K562 (cell line): ENCODE data around the gene SMIM41.

ENCODE experiments used
- CBFA2T3 ChIP-seq: fragments of 450-650 bp; IDR thresholded peaks from 2 replicates; pipeline ENCODE4 v1.6.1; 2017
- CC2D1A ChIP-seq: fragments of 450-650 bp; IDR thresholded peaks from 2 replicates; pipeline ENCODE4 v1.6.1; 2017; ENCODE audit warnings: mild to moderate bottlenecking
- EP300 ChIP-seq: IDR thresholded peaks from 2 replicates; pipeline ENCODE4 v1.6.1; 2012; ENCODE audit warnings: low read length, improper control_type of control experiment
- GABPA ChIP-seq: fragments of 200-800 bp; sonication (Bioruptor generic); conservative IDR thresholded peaks from 2 replicates; pipeline ENCODE4 v1.6.1; 2016; ENCODE audit warnings: low read depth, missing genetic modification characterization, missing compliant biosample characterization
- GATA2 ChIP-seq: sonication (generic); formaldehyde crosslinking; IDR thresholded peaks from 2 replicates; pipeline ENCODE4 v1.4.0; 2020; ENCODE audit warnings: mild to moderate bottlenecking, missing genetic modification reagents
- JUND ChIP-seq, 2 experiments: IDR thresholded peaks; 2 replicates in 1 of 2; 3 replicates in 1 of 2; pipeline ENCODE4 v1.6.1; 2011; ENCODE audit warnings: borderline replicate concordance in 2 of 2, low read depth in 2 of 2, low read length in 2 of 2, improper control_type of control experiment in 1 of 2, missing biosample characterization in 1 of 2, missing genetic modification characterization in 1 of 2, missing genetic modification reagents in 1 of 2
- MXD1 ChIP-seq: fragments of 250-450 bp; sonication (Bioruptor Pico); IDR thresholded peaks from 2 replicates; pipeline ENCODE4 v1.8.0; 2021; ENCODE audit warnings: borderline replicate concordance, mild to moderate bottlenecking, moderate library complexity; ENCODE audit not compliant: poor library complexity, severe bottlenecking
- REST ChIP-seq, 2 experiments: fragments of 450-650 bp; formaldehyde crosslinking in 1 of 2; IDR thresholded peaks; 2 replicates each; pipeline versions ENCODE4 v1.4.0 to v1.6.1; 2014 to 2020; ENCODE audit warnings: mild to moderate bottlenecking in 2 of 2, borderline replicate concordance in 1 of 2, low read depth in 1 of 2
- ZFP36 ChIP-seq: fragments of 150-350 bp; IDR thresholded peaks from 2 replicates; pipeline ENCODE4 v1.6.1; 2018; ENCODE audit warnings: low read length, low read depth; ENCODE audit not compliant: partially characterized antibody
- TF ChIP-seq, protein P1 (sequence below), 3 experiments: IDR thresholded peaks in 2 of 3; conservative IDR thresholded peaks in 1 of 3; 2 replicates each; pipeline ENCODE4 v1.5.1; 2011 to 2012; ENCODE audit warnings: low read length in 3 of 3, mild to moderate bottlenecking in 3 of 3, control low read depth in 2 of 3, improper control_type of control experiment in 1 of 3, inconsistent platforms in 1 of 3, low read depth in 1 of 3, mixed read lengths in 1 of 3, moderate library complexity in 1 of 3; ENCODE audit not compliant: insufficient read depth in 2 of 3
- TF ChIP-seq, protein P2 (sequence below): fragments of 150-350 bp; conservative IDR thresholded peaks from 2 replicates; pipeline ENCODE4 v1.6.1; 2014; ENCODE audit warnings: low read length

GRCh38 chr12:52149651-52150241 is 70.2 kb downstream of the SMIM41 start:
- TF ChIP-seq, protein P1, sequence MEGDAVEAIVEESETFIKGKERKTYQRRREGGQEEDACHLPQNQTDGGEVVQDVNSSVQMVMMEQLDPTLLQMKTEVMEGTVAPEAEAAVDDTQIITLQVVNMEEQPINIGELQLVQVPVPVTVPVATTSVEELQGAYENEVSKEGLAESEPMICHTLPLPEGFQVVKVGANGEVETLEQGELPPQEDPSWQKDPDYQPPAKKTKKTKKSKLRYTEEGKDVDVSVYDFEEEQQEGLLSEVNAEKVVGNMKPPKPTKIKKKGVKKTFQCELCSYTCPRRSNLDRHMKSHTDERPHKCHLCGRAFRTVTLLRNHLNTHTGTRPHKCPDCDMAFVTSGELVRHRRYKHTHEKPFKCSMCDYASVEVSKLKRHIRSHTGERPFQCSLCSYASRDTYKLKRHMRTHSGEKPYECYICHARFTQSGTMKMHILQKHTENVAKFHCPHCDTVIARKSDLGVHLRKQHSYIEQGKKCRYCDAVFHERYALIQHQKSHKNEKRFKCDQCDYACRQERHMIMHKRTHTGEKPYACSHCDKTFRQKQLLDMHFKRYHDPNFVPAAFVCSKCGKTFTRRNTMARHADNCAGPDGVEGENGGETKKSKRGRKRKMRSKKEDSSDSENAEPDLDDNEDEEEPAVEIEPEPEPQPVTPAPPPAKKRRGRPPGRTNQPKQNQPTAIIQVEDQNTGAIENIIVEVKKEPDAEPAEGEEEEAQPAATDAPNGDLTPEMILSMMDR (IDR thresholded peaks at IDR 0.05 in 2 of 3, conservative IDR thresholded peaks at IDR 0.05 in 1 of 3; ENCODE audit: insufficient read depth in 2 of 3, low read depth in 1 of 3, low read length in 3 of 3) = no peak
- TF ChIP-seq CC2D1A = no peak
- TF ChIP-seq CBFA2T3 = no peak
- TF ChIP-seq GABPA (tag) = no peak
- no peak for TF ChIP-seq REST (IDR thresholded peaks at IDR 0.05; ENCODE audit: borderline replicate concordance)
- no peak for TF ChIP-seq REST (CRISPR knock-in tag; IDR thresholded peaks at IDR 0.05; ENCODE audit: low read depth)
- TF ChIP-seq GATA2 (CRISPR knock-in tag) = no peak
- TF ChIP-seq JUND (IDR thresholded peaks at IDR 0.05; ENCODE audit: borderline replicate concordance, low read depth, low read length) = no peak
- TF ChIP-seq JUND (tag; IDR thresholded peaks at IDR 0.05; ENCODE audit: borderline replicate concordance, low read depth, low read length) = no peak
- TF ChIP-seq ZFP36 = no peak
- no peak for TF ChIP-seq MXD1 (CRISPR knock-in tag)
- TF ChIP-seq, protein P2, sequence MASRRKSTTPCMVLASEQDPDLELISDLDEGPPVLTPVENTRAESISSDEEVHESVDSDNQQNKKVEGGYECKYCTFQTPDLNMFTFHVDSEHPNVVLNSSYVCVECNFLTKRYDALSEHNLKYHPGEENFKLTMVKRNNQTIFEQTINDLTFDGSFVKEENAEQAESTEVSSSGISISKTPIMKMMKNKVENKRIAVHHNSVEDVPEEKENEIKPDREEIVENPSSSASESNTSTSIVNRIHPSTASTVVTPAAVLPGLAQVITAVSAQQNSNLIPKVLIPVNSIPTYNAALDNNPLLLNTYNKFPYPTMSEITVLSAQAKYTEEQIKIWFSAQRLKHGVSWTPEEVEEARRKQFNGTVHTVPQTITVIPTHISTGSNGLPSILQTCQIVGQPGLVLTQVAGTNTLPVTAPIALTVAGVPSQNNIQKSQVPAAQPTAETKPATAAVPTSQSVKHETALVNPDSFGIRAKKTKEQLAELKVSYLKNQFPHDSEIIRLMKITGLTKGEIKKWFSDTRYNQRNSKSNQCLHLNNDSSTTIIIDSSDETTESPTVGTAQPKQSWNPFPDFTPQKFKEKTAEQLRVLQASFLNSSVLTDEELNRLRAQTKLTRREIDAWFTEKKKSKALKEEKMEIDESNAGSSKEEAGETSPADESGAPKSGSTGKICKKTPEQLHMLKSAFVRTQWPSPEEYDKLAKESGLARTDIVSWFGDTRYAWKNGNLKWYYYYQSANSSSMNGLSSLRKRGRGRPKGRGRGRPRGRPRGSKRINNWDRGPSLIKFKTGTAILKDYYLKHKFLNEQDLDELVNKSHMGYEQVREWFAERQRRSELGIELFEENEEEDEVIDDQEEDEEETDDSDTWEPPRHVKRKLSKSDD = no peak
- no peak for TF ChIP-seq EP300
